GM12875 (cell line): ENCODE results near the gene ZBTB20.

ENCODE experiments used
- H3K4me3 ChIP-seq: one replicate; pipeline ENCODE4 v1.5.1; 2011; ENCODE audit warnings: low read depth, low read length, control low read depth
- CTCF ChIP-seq: IDR thresholded peaks from 2 replicates; pipeline ENCODE4 v1.5.1; 2011; ENCODE audit warnings: low read depth, mild to moderate bottlenecking, control low read depth, inconsistent platforms, low read length, moderate library complexity, borderline replicate concordance; ENCODE audit not compliant: insufficient read depth

ZBTB20 gene

GRCh38 chr3:115161168-115161834 is 14.2 kb upstream of the ZBTB20 start:
- H3K4me3 ChIP-seq, result no peak overlapping the region
- no peak for TF ChIP-seq CTCF

GRCh38 chr3:115160295-115160694 is 13.2 kb upstream of the ZBTB20 start:
- no peak for TF ChIP-seq CTCF
- no peak overlapping the region for H3K4me3 ChIP-seq

- no peak for TF ChIP-seq CTCF
- H3K4me3 ChIP-seq, result no peak overlapping the region
Measured at GRCh38 chr3:115156046-115156654, 9.1 kb upstream of the ZBTB20 start.

- TF ChIP-seq CTCF, result no peak
Measured at GRCh38 chr3:115154611-115155010, 7.5 kb upstream of the ZBTB20 start.

GRCh38 chr3:115151921-115152320 is 4.8 kb upstream of the ZBTB20 start:
- no peak for TF ChIP-seq CTCF
- no peak overlapping the region for H3K4me3 ChIP-seq

More at GRCh38 chr3:115154611-115155010, 7.5 kb upstream of the ZBTB20 start:
- no peak overlapping the region for H3K4me3 ChIP-seq

GRCh38 chr3:115148142-115148790 is 1.2 kb upstream of the ZBTB20 start:
- no peak for TF ChIP-seq CTCF

More at GRCh38 chr3:115148142-115148790, 1.2 kb upstream of the ZBTB20 start:
- peak overlapping the region; percentile 98 for H3K4me3 ChIP-seq
